Retina (tissue), 1 donor: ENCODE measurements around the gene ARRB2.
A peak's percentile ranks its signal among the peaks of the same experiment; 100 is the strongest.

Experiments
- DNase-seq: peaks from one replicate; pipeline ENCODE4 v3.0.0-alpha.2; 2016

ARRB2 gene

GRCh38 chr17:4734857-4735475 is 24.5 kb downstream of the ARRB2 start:
- DNase-seq = no peak

DNA sequence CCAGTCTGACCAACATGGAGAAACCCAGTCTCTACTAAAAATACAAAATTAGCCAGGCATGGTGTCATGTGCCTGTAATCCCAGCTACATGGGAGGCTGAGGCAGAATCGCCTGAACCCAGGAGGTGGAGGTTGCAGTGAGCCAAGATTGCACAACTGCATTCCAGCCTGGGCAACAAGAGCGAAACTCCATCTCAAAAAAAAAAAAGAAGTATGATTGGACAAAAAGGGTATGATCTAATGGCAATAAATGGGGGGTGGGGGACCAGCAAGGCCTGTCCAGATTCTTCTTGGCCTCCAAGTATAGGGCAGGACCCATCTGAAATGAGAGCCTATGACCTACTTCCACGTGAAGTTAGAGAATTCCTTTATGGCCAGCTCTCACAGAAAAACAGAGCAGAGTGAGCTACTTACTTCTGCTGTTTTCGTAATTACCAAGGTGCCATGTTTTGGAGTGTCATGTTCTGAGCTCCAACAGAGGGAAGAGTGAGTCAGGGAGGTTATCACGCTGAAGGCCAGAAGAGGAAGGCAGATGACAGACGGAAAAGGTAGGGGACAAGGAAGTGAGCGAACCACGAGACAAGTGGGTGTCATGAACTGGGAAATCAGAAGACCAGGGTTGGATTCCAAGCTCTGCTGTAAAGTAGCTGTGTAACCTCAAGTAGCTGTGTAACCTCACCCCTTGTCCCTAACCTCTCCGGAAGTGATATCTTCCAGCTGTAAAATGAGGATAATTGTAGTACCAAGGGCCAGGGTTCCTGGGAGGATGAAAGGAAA is 25.6 kb downstream of the ARRB2 start:
- DNase-seq = no peak

DNA sequence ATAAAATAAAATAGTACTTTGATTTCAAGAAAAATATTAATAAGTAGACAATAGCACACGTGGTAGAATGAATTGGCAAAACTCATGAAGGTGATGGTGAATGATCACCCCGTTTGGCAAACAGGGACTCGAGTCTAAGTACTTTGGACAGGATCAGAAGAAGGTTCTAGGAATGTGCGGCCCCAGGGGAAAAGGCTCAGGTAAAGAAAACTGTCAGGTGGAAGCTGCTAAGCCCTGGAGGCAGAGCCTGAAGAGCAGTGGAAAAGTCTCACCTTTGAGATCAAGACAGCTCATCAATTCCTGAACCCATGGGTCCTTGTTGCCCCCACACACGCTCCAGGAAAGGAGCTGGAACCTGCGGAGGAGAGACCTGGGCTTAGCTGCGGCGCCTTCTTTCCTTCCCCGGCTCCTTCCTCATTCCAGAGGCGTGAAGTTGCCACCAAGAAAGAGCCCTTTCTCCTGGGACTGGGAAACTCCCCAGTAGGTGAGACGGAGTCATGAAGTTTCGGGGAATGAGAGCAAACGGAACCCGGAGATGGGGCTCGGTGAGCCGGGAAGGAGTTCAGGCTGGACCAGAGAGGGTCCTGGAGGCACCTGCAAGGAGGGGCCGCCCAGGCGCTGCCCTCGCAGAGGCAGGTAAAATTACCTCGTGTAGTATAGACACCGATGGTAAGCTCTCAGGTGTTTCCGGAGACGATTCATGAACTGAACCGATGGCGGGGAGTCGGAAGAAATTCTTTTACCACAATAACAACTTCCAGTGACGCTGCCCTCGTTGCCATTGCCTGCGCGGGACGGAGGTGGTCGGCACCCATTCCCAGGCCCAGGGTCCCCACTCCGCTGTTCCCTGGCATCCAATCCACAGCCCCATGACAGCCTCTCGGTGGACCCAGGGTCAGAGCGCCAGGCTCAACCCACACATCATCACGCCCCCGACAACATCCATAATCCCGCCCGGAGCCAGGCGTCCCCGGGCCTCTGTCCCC is 28.0 kb downstream of the ARRB2 start:
- DNase-seq = no peak

- DNase-seq = peak; percentile 74
Measured at GRCh38 chr17:4739122-4740024, 28.9 kb downstream of the ARRB2 start, which contains the start of the genes CXCL16 and ZMYND15. TSS of gene CXCL16 (minus strand) at chr17:4739928. CDS start at chr17:4739339, 589 bp downstream. TSS of gene ZMYND15 (plus strand) at chr17:4739833. CDS start at chr17:4740549, 716 bp downstream.

DNA sequence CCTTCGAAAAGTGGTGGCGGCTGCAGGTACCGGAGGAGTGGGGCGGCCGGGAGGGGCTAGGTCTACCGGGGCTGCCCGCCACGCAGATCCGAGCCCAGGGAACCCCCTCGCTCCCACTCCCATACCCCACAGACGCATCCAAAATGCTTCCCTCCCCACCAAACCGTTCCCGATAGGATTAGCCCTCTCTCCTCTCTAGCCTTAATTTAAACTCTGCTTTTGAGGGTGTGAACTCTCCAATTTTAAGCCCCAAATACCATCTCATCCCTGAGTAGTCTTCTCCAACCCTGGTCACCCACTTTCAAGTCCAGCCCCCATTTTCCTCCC is 29.6 kb downstream of the ARRB2 start:
- no peak for DNase-seq

DNA sequence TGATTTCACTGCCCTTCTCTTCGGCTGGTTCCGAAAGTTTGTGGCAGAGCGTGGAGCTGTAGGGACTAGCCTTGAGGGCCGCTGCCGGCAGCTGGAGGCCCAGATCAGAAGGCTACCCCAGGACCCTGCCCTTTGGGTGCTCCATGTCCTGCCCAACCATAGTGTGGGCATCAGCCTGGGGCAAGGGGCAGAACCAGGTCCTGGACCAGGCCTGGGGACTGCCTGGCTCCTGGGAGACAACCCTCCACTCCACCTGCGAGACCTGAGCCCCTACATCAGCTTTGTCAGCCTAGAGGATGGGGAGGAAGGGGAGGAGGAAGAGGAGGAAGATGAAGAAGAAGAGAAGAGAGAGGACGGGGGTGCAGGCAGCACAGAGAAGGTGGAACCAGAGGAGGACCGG is 30.2 kb downstream of the ARRB2 start:
- no peak for DNase-seq

DNA sequence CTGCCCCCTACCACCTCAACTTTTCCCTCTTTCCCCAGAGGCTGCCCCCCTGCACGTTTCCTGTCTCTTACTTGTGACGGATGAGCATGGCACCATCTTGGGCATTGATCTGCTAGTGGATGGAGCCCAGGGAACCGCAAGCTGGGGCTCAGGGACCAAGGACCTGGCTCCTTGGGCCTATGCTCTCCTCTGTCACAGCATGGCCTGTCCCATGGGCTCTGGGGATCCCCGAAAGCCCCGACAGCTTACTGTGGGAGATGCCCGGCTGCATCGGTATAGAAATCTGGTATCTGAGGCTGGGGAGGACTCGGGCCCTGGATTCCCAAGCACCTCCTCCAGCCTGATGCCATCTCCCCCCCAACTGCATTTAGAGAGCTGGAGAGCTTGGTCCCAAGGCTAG is 31.1 kb downstream of the ARRB2 start:
- DNase-seq = no peak

- no peak for DNase-seq
Measured at GRCh38 chr17:4742133-4742532, 31.7 kb downstream of the ARRB2 start.

DNA sequence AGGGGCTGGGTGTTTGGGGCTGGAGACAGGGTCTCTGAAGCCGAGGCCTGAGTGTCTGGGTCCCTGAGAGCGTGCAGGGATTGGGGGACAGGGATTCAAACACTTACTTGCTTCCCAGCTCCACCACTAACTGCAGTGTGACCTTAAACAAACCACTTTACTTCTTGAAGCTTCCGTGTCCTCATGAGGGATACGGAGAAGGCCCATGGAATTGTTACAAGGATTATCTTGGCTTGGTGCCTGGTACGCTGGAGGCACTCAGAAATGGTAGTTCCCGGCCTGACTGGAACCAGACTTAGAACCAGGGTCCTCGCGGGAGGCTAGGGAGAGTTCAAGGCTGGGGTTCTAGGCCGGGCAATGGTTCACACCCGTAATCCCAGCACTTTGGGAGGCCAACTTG is 32.2 kb downstream of the ARRB2 start:
- DNase-seq = no peak

DNA sequence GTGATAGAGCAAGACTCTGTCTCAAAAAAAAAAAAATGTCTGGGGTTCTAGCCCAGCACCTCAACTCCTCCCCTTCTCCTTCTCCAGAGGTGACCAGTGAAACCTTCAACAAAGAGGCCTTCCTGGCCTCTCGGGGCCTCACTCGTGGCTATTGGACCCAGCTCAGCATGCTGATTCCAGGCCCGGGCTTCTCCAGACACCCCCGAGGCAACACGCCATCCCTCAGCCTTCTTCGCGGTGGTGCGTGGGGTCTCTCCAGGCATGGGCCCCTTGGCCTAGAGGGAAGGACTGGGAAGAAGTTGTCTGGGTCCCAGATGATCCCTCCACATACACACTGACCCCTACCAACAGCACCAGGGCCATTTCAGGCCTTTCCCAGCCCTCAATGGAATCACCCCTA is 32.8 kb downstream of the ARRB2 start:
- no peak for DNase-seq

- DNase-seq = no peak
Measured at GRCh38 chr17:4743898-4744297, 33.5 kb downstream of the ARRB2 start.

DNA sequence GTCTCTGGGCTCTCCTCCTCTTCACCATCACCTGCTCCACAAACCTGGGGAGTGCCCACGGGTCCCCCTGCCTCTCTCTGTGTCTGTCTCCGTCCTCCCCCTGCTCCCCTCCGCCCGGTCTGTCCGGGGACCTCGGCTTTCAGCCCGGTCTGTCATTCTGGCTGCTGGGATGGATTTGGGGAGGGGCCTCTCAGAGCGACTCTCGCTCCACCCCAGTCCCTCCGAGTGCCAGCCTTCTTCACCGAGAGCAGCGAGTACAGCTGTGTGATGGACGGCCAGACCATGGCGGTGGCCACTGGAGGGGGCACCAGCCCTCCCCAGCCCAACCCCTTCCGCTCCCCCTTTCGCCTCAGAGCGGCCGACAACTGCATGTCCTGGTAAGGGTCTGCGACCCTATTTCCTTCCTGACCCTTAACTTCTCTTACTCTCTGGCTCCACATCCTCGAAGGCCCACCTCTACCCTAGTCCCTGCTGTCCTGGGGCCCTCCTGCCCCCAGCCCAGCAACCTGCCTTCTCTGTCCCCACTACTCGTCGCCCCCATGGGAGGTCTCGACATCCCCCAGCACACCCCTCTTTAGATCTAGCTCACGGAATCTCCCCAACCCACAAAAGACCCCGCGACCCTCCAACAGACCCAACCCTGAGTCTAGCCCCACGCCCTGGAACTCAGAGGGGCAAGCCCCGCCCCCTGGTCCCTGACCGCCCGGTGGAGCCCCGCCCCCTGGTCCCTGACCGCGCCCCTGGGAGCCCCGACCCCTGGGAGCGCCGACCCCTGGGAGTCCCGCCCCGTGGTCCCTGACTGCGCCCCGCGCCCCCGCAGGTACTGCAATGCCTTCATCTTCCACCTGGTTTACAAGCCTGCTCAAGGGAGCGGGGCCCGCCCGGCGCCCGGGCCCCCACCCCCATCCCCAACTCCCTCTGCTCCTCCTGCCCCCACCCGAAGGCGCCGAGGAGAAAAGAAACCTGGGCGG is 34.9 kb downstream of the ARRB2 start:
- peak; percentile 25 for DNase-seq

GRCh38 chr17:4747847-4748246 is 37.4 kb downstream of the ARRB2 start:
- no peak for DNase-seq

DNA sequence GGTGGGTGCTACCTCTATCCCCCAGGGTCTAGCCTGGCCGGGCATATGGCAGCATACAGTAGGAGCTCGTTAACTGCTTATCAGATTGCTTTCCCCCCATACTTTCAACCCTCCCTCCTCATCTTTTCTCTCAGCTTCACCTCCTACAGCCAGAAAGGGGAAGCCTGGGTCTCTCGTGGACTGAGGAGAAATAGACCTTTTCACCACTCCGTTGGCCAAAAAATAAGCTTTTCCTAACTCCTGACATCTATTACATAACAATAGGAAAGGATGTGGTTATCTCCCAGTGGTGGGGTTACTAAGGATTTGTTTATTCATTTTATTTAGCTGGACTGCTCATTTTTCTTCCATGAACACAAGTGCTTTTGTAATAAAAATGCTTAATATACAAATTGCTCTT is 38.3 kb downstream of the ARRB2 start:
- DNase-seq = no peak

- DNase-seq = no peak
Measured at GRCh38 chr17:4750606-4751005, 40.2 kb downstream of the ARRB2 start.

DNA sequence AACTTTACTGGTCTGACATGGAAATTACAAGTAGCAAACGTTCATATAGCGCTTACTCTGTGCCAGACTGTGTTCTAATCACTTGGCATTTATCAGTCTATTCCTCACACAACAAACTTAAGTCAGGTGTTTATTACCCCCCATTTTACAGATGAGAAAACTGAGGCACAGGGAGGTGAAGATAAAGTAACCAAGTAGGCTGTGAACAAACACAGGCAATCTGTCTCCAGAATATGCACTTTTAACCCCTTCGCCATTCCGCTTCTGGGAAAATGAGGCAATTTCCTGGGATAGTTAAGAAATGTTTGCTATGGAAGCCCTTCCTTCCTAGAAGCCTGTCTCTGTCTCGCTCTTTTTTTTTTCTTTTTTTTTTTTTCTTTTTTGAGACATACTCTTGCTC is 41.5 kb downstream of the ARRB2 start:
- DNase-seq = no peak

DNA sequence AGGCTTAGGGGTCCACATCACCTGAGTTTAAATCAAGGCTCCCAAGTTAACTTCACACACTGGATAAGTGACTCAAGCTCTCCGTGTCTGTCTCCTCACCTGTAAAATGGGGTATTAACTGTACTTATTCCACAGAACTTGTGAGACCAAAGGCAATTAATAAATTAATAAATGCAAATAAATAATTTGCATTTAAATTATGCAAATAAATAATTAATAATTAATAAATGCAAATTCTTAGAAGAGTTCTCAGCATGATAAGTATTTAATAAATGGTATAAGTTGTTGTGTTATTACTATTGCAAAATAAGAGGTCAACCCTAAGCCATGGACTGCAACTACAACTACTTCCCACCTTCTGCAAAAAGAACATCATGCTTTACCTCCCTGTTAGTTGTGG is 43.0 kb downstream of the ARRB2 start:
- no peak for DNase-seq

DNA sequence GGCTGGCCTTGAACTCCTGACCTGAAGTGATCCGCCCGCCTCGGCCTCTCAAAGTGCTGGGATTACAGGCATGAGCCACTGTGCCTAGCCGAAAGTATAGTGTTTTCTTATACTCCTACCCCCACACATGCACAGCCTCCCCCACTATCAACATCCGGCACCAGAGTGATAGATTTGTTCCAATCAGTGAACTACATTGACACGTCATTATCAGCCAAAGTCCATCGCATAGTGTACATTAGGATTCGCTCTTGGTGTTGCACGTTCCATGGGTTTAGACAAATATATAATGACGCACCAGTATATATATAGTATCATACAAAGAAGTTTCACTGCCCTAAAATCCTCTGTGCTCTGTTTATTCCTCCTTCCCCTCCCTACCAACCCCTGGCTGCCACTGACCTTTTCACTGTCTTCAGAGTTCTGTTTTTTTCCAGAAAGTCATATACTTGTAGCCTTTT is 49.4 kb downstream of the ARRB2 start:
- DNase-seq = no peak

GRCh38 chr17:4764595-4764994 is 54.2 kb downstream of the ARRB2 start:
- DNase-seq = no peak

DNA sequence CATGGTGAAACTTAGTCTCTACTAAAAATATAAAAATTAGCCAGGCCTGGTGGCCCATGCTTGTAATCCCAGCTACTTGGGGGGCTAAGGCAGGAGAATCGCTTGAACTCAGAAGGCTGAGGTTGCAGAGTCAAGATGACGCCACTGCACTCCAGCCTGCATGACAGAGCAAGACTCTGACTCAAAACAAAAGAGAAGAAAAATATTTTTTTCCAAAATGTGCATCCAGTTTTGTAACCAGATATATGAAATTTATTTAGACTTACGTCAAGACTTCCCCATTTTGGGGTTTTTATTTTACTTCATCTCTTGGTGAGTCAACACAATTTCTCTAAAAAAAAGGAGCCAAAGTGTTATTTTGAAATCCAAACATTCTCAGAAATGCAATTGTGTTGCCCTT is 55.8 kb downstream of the ARRB2 start:
- no peak for DNase-seq

GRCh38 chr17:4766723-4767122 is 56.3 kb downstream of the ARRB2 start:
- DNase-seq = no peak
